Upper lobe of right lung (tissue), 1 donor: ENCODE measurements around the gene TRAF6. TPM values are rescaled to one million over a fixed set of nuclear protein-coding genes. Genes with fewer than 3 reads are reported as not detected.
A peak's percentile ranks its signal among the peaks of the same experiment; 100 is the strongest.

ENCODE experiments used
- ATAC-seq: fragments of 200-7000 bp; cut with Tn5 transposase; one replicate; pipeline ENCODE4 v1.9.1; 2020; ENCODE audit warnings: mild to moderate bottlenecking, moderate library complexity
- DNase-seq: peaks from one replicate; pipeline ENCODE4 v3.0.0-alpha.2; 2020
- H3K27ac ChIP-seq: fragments of 200-600 bp; one replicate; pipeline ENCODE4 v1.8.0; 2022
- H3K27me3 ChIP-seq: fragments of 200-600 bp; one replicate; pipeline ENCODE4 v1.8.0; 2022; ENCODE audit warnings: mild to moderate bottlenecking
- H3K36me3 ChIP-seq: fragments of 200-600 bp; one replicate; pipeline ENCODE4 v1.8.0; 2022
- H3K4me1 ChIP-seq: fragments of 200-600 bp; one replicate; pipeline ENCODE4 v1.8.0; 2022
- H3K4me3 ChIP-seq: fragments of 200-600 bp; one replicate; pipeline ENCODE4 v1.8.0; 2022; ENCODE audit warnings: mild to moderate bottlenecking
- H3K9me3 ChIP-seq: fragments of 200-600 bp; one replicate; pipeline ENCODE4 v1.8.0; 2022
- intact Hi-C: fragments of 100-400 bp; cut with DNase I; formaldehyde crosslinking; loops from one replicate; pipeline ENCODE4 v1.11.0; 2022
- total RNA-seq: library from RNA; stranded (reverse); fragmentation: NEBNext Ultra II Directional; extraction: Animal tissue kit (Norgen Biotek cat#: 25700); gene quantifications from one replicate; pipeline ENCODE4 v1.2.1, GENCODE V29; 2021
- TF ChIP-seq, protein P1 (sequence below): fragments of 200-600 bp; IDR thresholded peaks from one replicate; pipeline ENCODE4 v1.8.0; 2022; ENCODE audit warnings: antibody characterized with exemption
- donor health status: DM: no; HTN: yes; CAD: no; lungs with severe emphysema.

Gene TRAF6
- total RNA-seq, 1 donor from 2014 or later = 13.5 TPM

GRCh38 chr11:36455658-36456111 lies 54.4 kb downstream of the TRAF6 start:
- peak; percentile 69 for DNase-seq
- intact Hi-C loops = no loop called here
- Histone ChIP-seq H3K27me3 (no peaks in the 10 kb centered on the region), H3K9me3 (no peaks in the 10 kb centered on the region), H3K36me3 (peaks cover 7% of the 10 kb centered on the region), H3K4me3 (no peak overlapping the region), H3K4me1 (peaks cover 28% of the 10 kb centered on the region), H3K27ac (peak overlapping the region; percentile 76)
- TF ChIP-seq, protein P1, sequence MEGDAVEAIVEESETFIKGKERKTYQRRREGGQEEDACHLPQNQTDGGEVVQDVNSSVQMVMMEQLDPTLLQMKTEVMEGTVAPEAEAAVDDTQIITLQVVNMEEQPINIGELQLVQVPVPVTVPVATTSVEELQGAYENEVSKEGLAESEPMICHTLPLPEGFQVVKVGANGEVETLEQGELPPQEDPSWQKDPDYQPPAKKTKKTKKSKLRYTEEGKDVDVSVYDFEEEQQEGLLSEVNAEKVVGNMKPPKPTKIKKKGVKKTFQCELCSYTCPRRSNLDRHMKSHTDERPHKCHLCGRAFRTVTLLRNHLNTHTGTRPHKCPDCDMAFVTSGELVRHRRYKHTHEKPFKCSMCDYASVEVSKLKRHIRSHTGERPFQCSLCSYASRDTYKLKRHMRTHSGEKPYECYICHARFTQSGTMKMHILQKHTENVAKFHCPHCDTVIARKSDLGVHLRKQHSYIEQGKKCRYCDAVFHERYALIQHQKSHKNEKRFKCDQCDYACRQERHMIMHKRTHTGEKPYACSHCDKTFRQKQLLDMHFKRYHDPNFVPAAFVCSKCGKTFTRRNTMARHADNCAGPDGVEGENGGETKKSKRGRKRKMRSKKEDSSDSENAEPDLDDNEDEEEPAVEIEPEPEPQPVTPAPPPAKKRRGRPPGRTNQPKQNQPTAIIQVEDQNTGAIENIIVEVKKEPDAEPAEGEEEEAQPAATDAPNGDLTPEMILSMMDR = no peak
- ATAC-seq = peak; percentile 47

DNA sequence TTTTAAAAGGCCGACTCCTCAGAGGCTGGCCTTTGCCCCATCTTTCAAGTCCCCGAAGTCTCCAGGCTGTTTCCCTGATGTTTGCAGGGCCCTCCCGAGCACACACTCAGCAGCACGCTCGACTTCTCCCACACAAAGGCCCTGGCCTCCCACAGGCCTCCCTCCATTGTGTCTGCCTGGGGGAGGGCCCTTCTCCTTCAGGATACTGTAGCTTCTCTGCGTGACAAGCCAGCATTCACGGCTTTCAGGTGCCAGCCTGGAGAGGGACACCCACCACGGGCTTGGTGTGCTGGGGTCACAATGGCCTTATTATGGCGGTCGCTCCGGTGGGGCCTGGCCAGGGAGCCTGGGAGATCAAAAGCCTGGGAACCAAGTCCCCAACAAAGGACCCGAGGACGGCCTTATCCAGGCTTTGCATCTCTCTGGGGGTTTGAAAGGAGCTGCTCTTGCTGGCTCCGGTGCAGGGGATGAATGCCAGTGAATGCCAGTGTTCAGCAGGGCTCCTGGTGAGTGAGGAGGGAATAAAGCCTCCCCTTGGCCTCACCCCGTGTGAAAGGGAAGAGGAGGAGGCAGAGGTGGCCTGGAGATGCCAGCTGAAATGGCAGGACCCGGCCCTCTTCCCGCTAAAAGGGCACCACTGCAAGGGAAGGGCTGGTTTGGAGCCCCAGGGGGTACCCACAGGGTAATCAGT lies 55.0 kb downstream of the TRAF6 start:
- TF ChIP-seq, protein P1 = no peak
- H3K4me3 ChIP-seq = no peak overlapping the region
- H3K27me3 ChIP-seq = no peaks in the 10 kb centered on the region
- peaks cover 7% of the 10 kb centered on the region for H3K36me3 ChIP-seq
- intact Hi-C loops = no loop called here
- ATAC-seq = no peak
- no peaks in the 10 kb centered on the region for H3K9me3 ChIP-seq
- H3K4me1 ChIP-seq = peaks cover 34% of the 10 kb centered on the region
- no peak for DNase-seq
- H3K27ac ChIP-seq = peak overlapping the region; percentile 76

- no peaks in the 10 kb centered on the region for H3K27me3 ChIP-seq
- intact Hi-C loops = no loop called here
- H3K4me3 ChIP-seq = no peak overlapping the region
- H3K4me1 ChIP-seq = peaks cover 40% of the 10 kb centered on the region
- no peak for ATAC-seq
- peak overlapping the region; percentile 76 for H3K27ac ChIP-seq
- TF ChIP-seq, protein P1 = no peak
- peaks cover 7% of the 10 kb centered on the region for H3K36me3 ChIP-seq
- DNase-seq = no peak
- H3K9me3 ChIP-seq = no peaks in the 10 kb centered on the region
Measured at GRCh38 chr11:36454551-36454940, 55.5 kb downstream of the TRAF6 start.

- Histone ChIP-seq H3K27me3 (no peaks in the 10 kb centered on the region), H3K4me3 (no peak overlapping the region), H3K36me3 (peaks cover 7% of the 10 kb centered on the region), H3K27ac (no peak overlapping the region), H3K9me3 (no peaks in the 10 kb centered on the region), H3K4me1 (peaks cover 45% of the 10 kb centered on the region)
- TF ChIP-seq, protein P1 = no peak
- intact Hi-C loops = no loop called here
- DNase-seq (no peak), ATAC-seq (peak; percentile 17)
Measured at GRCh38 chr11:36453678-36454077, 56.4 kb downstream of the TRAF6 start.

GRCh38 chr11:36452961-36453360 lies 57.1 kb downstream of the TRAF6 start:
- ATAC-seq (no peak), DNase-seq (no peak)
- H3K4me3 ChIP-seq = no peak overlapping the region
- peaks cover 45% of the 10 kb centered on the region for H3K4me1 ChIP-seq
- TF ChIP-seq, protein P1 = no peak
- no peak overlapping the region for H3K27ac ChIP-seq
- no peaks in the 10 kb centered on the region for H3K27me3 ChIP-seq
- H3K36me3 ChIP-seq = peaks cover 7% of the 10 kb centered on the region
- H3K9me3 ChIP-seq = no peaks in the 10 kb centered on the region
- intact Hi-C loops = no loop called here
